ENCODE data around the gene PCDHGA4. TPM values are rescaled to one million over a fixed set of nuclear protein-coding genes. Genes with fewer than 3 reads are reported as not detected.
A peak's percentile ranks its signal among the peaks of the same experiment; 100 is the strongest.

Gene PCDHGA4
- total and polyA plus RNA-seq, 2 of the 13 experiments (the other 11 are each of a cell fraction or from before 2014, with no cell fraction given), result 0.49 to 0.58 TPM

- TF ChIP-seq, protein P1, sequence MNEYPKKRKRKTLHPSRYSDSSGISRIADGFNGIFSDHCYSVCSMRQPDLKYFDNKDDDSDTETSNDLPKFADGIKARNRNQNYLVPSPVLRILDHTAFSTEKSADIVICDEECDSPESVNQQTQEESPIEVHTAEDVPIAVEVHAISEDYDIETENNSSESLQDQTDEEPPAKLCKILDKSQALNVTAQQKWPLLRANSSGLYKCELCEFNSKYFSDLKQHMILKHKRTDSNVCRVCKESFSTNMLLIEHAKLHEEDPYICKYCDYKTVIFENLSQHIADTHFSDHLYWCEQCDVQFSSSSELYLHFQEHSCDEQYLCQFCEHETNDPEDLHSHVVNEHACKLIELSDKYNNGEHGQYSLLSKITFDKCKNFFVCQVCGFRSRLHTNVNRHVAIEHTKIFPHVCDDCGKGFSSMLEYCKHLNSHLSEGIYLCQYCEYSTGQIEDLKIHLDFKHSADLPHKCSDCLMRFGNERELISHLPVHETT (CRISPR knock-in tag; conservative IDR thresholded peaks at IDR 0.05), result peak; percentile 66; the same call in 1 of the 2 replicates
- TF ChIP-seq ZNF761 (CRISPR knock-in tag; conservative IDR thresholded peaks at IDR 0.05) (0 out of 2 replicates have a peak, but pooled peaks have one; percentile 46), ZNF44 (CRISPR knock-in tag; IDR thresholded peaks at IDR 0.05) (peak; percentile 42), ZNF235 (CRISPR knock-in tag; IDR thresholded peaks at IDR 0.05; ENCODE audit: borderline replicate concordance) (no peak), ZNF124 (CRISPR knock-in tag; IDR thresholded peaks at IDR 0.05) (peak; percentile 44; the same call in 1 of the 2 replicates), NR1H2 (CRISPR knock-in tag; IDR thresholded peaks at IDR 0.05; ENCODE audit: borderline replicate concordance, low read depth) (0 out of 2 replicates have a peak, but pooled peaks have one; percentile 20), MEIS1 (CRISPR knock-in tag; IDR thresholded peaks at IDR 0.05; ENCODE audit: borderline replicate concordance) (peak; percentile 95), MIXL1 (CRISPR knock-in tag; IDR thresholded peaks at IDR 0.05) (no peak), ZNF101 (CRISPR knock-in tag; IDR thresholded peaks at IDR 0.05; ENCODE audit: borderline replicate concordance, low read depth) (no peak), ZNF609 (CRISPR knock-in tag; IDR thresholded peaks at IDR 0.05; ENCODE audit: borderline replicate concordance) (no peak), REXO4 (CRISPR knock-in tag; IDR thresholded peaks at IDR 0.05; ENCODE audit: borderline replicate concordance) (no peak), ZNF691 (CRISPR knock-in tag; IDR thresholded peaks at IDR 0.05; ENCODE audit: borderline replicate concordance, low read depth) (0 out of 2 replicates have a peak, but pooled peaks have one; percentile 66), NCOA1 (CRISPR knock-in tag; IDR thresholded peaks at IDR 0.05) (peak; percentile 66; the same call in 1 of the 2 replicates), ZNF383 (CRISPR knock-in tag; IDR thresholded peaks at IDR 0.05; ENCODE audit: borderline replicate concordance) (0 out of 2 replicates have a peak, but pooled peaks have one; percentile 29), ZFYVE20 (CRISPR knock-in tag; IDR thresholded peaks at IDR 0.05; ENCODE audit: borderline replicate concordance, low read depth) (no peak), ZNF337 (CRISPR knock-in tag; IDR thresholded peaks at IDR 0.05; ENCODE audit: borderline replicate concordance, low read depth) (no peak), ZBTB20 (CRISPR knock-in tag; IDR thresholded peaks at IDR 0.05; ENCODE audit: borderline replicate concordance, low read depth) (no peak), AKAP8 (CRISPR knock-in tag; IDR thresholded peaks at IDR 0.05) (no peak; the same call in 1 of the 2 replicates)
- TF ChIP-seq, protein P2, sequence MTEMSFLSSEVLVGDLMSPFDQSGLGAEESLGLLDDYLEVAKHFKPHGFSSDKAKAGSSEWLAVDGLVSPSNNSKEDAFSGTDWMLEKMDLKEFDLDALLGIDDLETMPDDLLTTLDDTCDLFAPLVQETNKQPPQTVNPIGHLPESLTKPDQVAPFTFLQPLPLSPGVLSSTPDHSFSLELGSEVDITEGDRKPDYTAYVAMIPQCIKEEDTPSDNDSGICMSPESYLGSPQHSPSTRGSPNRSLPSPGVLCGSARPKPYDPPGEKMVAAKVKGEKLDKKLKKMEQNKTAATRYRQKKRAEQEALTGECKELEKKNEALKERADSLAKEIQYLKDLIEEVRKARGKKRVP (CRISPR knock-in tag; IDR thresholded peaks at IDR 0.05), result peak in 1 of 2 experiments; percentile 33; a peak in 1 of 4 replicates
Measured at GRCh38 chr5:141320225-141321169, 34.3 kb upstream of the PCDHGA4 start, which contains the start of gene TAF7 (continued).

All from HepG2 (cell line).